HEK293 (cell line): ENCODE data around the gene ROR2.

Experiments used
- CTCF ChIP-seq: fragments of 450-650 bp; formaldehyde crosslinking; IDR thresholded peaks from 2 replicates; pipeline ENCODE4 v1.5.1; 2016; ENCODE audit warnings: missing biosample characterization, missing genetic modification characterization
- HOXC10 ChIP-seq: sonication (generic); formaldehyde crosslinking; IDR thresholded peaks from 2 replicates; pipeline ENCODE4 v1.8.1; 2023; ENCODE audit warnings: mild to moderate bottlenecking, missing genetic modification reagents
- HOXD13 ChIP-seq: sonication (generic); formaldehyde crosslinking; IDR thresholded peaks from 2 replicates; pipeline ENCODE4 v1.8.0; 2022; ENCODE audit warnings: missing genetic modification reagents, borderline replicate concordance
- MZF1 ChIP-seq: fragments of 450-650 bp; formaldehyde crosslinking; IDR thresholded peaks from 2 replicates; pipeline ENCODE4 v1.5.1; 2017; ENCODE audit warnings: missing biosample characterization, missing genetic modification characterization, borderline replicate concordance
- ZNF324 ChIP-seq: fragments of 450-650 bp; formaldehyde crosslinking; IDR thresholded peaks from 2 replicates; pipeline ENCODE4 v1.5.1; 2016; ENCODE audit warnings: missing biosample characterization, missing genetic modification characterization
- ZNF558 ChIP-seq: fragments of 450-650 bp; formaldehyde crosslinking; IDR thresholded peaks from 2 replicates; pipeline ENCODE4 v1.5.1; 2016; ENCODE audit warnings: missing biosample characterization, missing genetic modification characterization

- no peak for TF ChIP-seq HOXC10 (CRISPR knock-in tag)
- TF ChIP-seq CTCF = no peak
- TF ChIP-seq MZF1 (tag by site-specific recombination) = no peak
- no peak for TF ChIP-seq ZNF324 (tag by site-specific recombination)
- TF ChIP-seq HOXD13 (CRISPR knock-in tag) = no peak
- TF ChIP-seq ZNF558 (tag by site-specific recombination) = no peak
These were observed 350.5 kb downstream of the ROR2 start for GRCh38 chr9:91599564-91599963.
